Naive thymus-derived CD8-positive, alpha-beta T cell (primary cell): ENCODE measurements around the gene CLEC18C. TPM values are rescaled to one million over a fixed set of nuclear protein-coding genes. Genes with fewer than 3 reads are reported as not detected.
"Not testable (repeated sequence)": the region's sequence is repeated elsewhere in the genome, so short reads cannot be mapped to it uniquely, and the experiment has no call there.

ENCODE experiments used
- ATAC-seq, 2 donors: fragments of 150-1000 bp; cut with Tn5 transposase in 1 of 2; sonication (Bioruptor Pico), chemical (Tn5 transposase) in 1 of 2; 1 replicate in 1 of 2; 2 replicates in 1 of 2; pipeline ENCODE4 v1.10.0; 2021; ENCODE audit warnings: mild to moderate bottlenecking in 2 of 2, moderate library complexity in 2 of 2
- POLR2A ChIA-PET: fragments of 350-600 bp; sonication (Branson Sonifier 250); formaldehyde crosslinking; loops from one replicate; lab custom pipeline; 2021; ENCODE audit warnings: antibody characterized with exemption; lab: Charles Lee
- DNase-seq, 10 donors: peaks; one replicate each; pipeline versions ENCODE4 v3.0.0 to v3.0.0-alpha.2; 2020 to 2022
- H3K27ac Mint-ChIP-seq, 10 donors: one replicate each; pipeline ENCODE4 v1.8.0; 2020 to 2022; ENCODE audit warnings: mild to moderate bottlenecking in 10 of 10, mixed read lengths in 10 of 10, moderate library complexity in 4 of 10, inconsistent platforms in 1 of 10
- H3K27me3 Mint-ChIP-seq, 5 donors: one replicate each; pipeline ENCODE4 v1.8.0; 2021 to 2022; ENCODE audit warnings: mixed read lengths in 5 of 5
- H3K36me3 Mint-ChIP-seq, 3 donors: one replicate each; pipeline ENCODE4 v1.8.0; 2020 to 2022; ENCODE audit warnings: mixed read lengths in 3 of 3, mild to moderate bottlenecking in 2 of 3, inconsistent platforms in 1 of 3
- H3K4me1 Mint-ChIP-seq, 4 donors: one replicate each; pipeline ENCODE4 v1.8.0; 2021 to 2022; ENCODE audit warnings: mixed read lengths in 4 of 4
- H3K4me3 Mint-ChIP-seq, 10 donors: one replicate each; pipeline ENCODE4 v1.8.0; 2020 to 2022; ENCODE audit warnings: mild to moderate bottlenecking in 10 of 10, mixed read lengths in 10 of 10, moderate library complexity in 6 of 10, inconsistent platforms in 1 of 10
- H3K9me3 Mint-ChIP-seq, 9 donors: one replicate each; pipeline ENCODE4 v1.8.0; 2020 to 2022; ENCODE audit warnings: mixed read lengths in 9 of 9, mild to moderate bottlenecking in 3 of 9, inconsistent platforms in 1 of 9, moderate library complexity in 1 of 9
- polyA plus RNA-seq, 3 donors: library from polyadenylated mRNA; unstranded; fragments of 300-500 nt; fragmentation: Illumina TruSeq; gene quantifications; one replicate each; pipeline ENCODE4 v1.2.3, GENCODE V29; 2021
- total RNA-seq, 8 experiments: library from RNA in 2 of 8; stranded (reverse) in 2 of 8; gene quantifications; one replicate each; pipeline ENCODE4 v1.2.3 and lab custom pipeline; 2021 to 2026

The CLEC18C gene
- 1 to 10 TPM; 2.2 to 3.0 TPM for total RNA-seq
- not detected for polyA plus RNA-seq
- total RNA-seq (lab: John Stamatoyannopoulos, UW) = 0 to 0.34 (median 0.06) reads per million in 6 experiments

GRCh38 chr16:70173212-70173837, at the start of gene CLEC18C:
Gene CLEC18C (plus strand): TSS chr16:70173787. CDS start chr16:70174279, 492 bp downstream.
- H3K9me3 Mint-ChIP-seq, H3K27me3 Mint-ChIP-seq, ATAC-seq, POLR2A ChIA-PET, DNase-seq, H3K36me3 Mint-ChIP-seq, H3K4me1 Mint-ChIP-seq, H3K27ac Mint-ChIP-seq, H3K4me3 Mint-ChIP-seq: not testable (repeated sequence)

GRCh38 chr16:70123822-70124221, 49.8 kb upstream of the CLEC18C start:
- Mint-ChIP-seq H3K36me3 (peaks cover 0 to 86% (median 16%) of the 10 kb centered on the region in 3 donors), H3K27ac (peak overlapping the region in 1 of 10 donors; percentile 21)
- H3K27me3 Mint-ChIP-seq, DNase-seq, POLR2A ChIA-PET, H3K9me3 Mint-ChIP-seq, ATAC-seq, H3K4me1 Mint-ChIP-seq, H3K4me3 Mint-ChIP-seq: not testable (repeated sequence)

- POLR2A ChIA-PET, H3K4me1 Mint-ChIP-seq, ATAC-seq, H3K9me3 Mint-ChIP-seq, H3K27ac Mint-ChIP-seq, DNase-seq, H3K4me3 Mint-ChIP-seq, H3K27me3 Mint-ChIP-seq: not testable (repeated sequence)
- H3K36me3 Mint-ChIP-seq = peaks cover 0 to 96% (median 16%) of the 10 kb centered on the region in 3 donors
Observed at GRCh38 chr16:70126226-70126625, 47.4 kb upstream of the CLEC18C start.

GRCh38 chr16:70127706-70128105, 45.9 kb upstream of the CLEC18C start:
- H3K4me1 Mint-ChIP-seq, H3K27me3 Mint-ChIP-seq, POLR2A ChIA-PET, H3K4me3 Mint-ChIP-seq, H3K9me3 Mint-ChIP-seq, DNase-seq, H3K27ac Mint-ChIP-seq, ATAC-seq: not testable (repeated sequence)
- H3K36me3 Mint-ChIP-seq = peaks cover 0 to 95% (median 14%) of the 10 kb centered on the region in 3 donors

- H3K9me3 Mint-ChIP-seq, H3K27ac Mint-ChIP-seq, POLR2A ChIA-PET, H3K27me3 Mint-ChIP-seq, DNase-seq, ATAC-seq, H3K4me1 Mint-ChIP-seq, H3K4me3 Mint-ChIP-seq: not testable (repeated sequence)
- H3K36me3 Mint-ChIP-seq = peaks cover 0 to 95% (median 8%) of the 10 kb centered on the region in 3 donors
Observed at GRCh38 chr16:70128844-70129243, 44.7 kb upstream of the CLEC18C start.

- H3K4me1 Mint-ChIP-seq, H3K27me3 Mint-ChIP-seq, ATAC-seq, POLR2A ChIA-PET, DNase-seq, H3K9me3 Mint-ChIP-seq, H3K4me3 Mint-ChIP-seq: not testable (repeated sequence)
- peak overlapping the region in 2 of 10 donors; percentile 27 to 76 for H3K27ac Mint-ChIP-seq
- H3K36me3 Mint-ChIP-seq = peaks cover 0 to 96% (median 19%) of the 10 kb centered on the region in 3 donors
Observed at GRCh38 chr16:70135796-70136195, 37.8 kb upstream of the CLEC18C start.

- H3K4me3 Mint-ChIP-seq, POLR2A ChIA-PET, H3K9me3 Mint-ChIP-seq, ATAC-seq, H3K4me1 Mint-ChIP-seq, H3K27ac Mint-ChIP-seq, DNase-seq, H3K27me3 Mint-ChIP-seq: not testable (repeated sequence)
- H3K36me3 Mint-ChIP-seq = peaks cover 0 to 96% (median 15%) of the 10 kb centered on the region in 3 donors
Observed at GRCh38 chr16:70136595-70136994, 37.0 kb upstream of the CLEC18C start.

GRCh38 chr16:70142739-70143138, 30.8 kb upstream of the CLEC18C start:
- H3K27me3 Mint-ChIP-seq, DNase-seq, POLR2A ChIA-PET, H3K4me1 Mint-ChIP-seq, ATAC-seq, H3K9me3 Mint-ChIP-seq, H3K4me3 Mint-ChIP-seq, H3K27ac Mint-ChIP-seq: not testable (repeated sequence)
- H3K36me3 Mint-ChIP-seq = peaks cover 0 to 86% (median 12%) of the 10 kb centered on the region in 3 donors

- POLR2A ChIA-PET, H3K27me3 Mint-ChIP-seq, H3K4me1 Mint-ChIP-seq, DNase-seq, ATAC-seq, H3K9me3 Mint-ChIP-seq, H3K4me3 Mint-ChIP-seq: not testable (repeated sequence)
- H3K36me3 Mint-ChIP-seq = peaks cover 0 to 86% (median 11%) of the 10 kb centered on the region in 3 donors
- peak overlapping the region in 1 of 10 donors; percentile 2 for H3K27ac Mint-ChIP-seq
Observed at GRCh38 chr16:70143231-70143895, 30.2 kb upstream of the CLEC18C start.

GRCh38 chr16:70147853-70148252, 25.7 kb upstream of the CLEC18C start:
- ATAC-seq, H3K9me3 Mint-ChIP-seq: not testable (repeated sequence)

GRCh38 chr16:70148453-70148852, 25.1 kb upstream of the CLEC18C start:
- H3K27ac Mint-ChIP-seq, H3K9me3 Mint-ChIP-seq, H3K4me3 Mint-ChIP-seq, POLR2A ChIA-PET, H3K27me3 Mint-ChIP-seq, DNase-seq, ATAC-seq, H3K4me1 Mint-ChIP-seq: not testable (repeated sequence)
- peaks cover 2 to 39% (median 24%) of the 10 kb centered on the region in 3 donors for H3K36me3 Mint-ChIP-seq

More at GRCh38 chr16:70147853-70148252, 25.7 kb upstream of the CLEC18C start:
- H3K4me1 Mint-ChIP-seq, H3K27ac Mint-ChIP-seq, DNase-seq, POLR2A ChIA-PET, H3K4me3 Mint-ChIP-seq, H3K27me3 Mint-ChIP-seq: not testable (repeated sequence)
- H3K36me3 Mint-ChIP-seq = peaks cover 0 to 45% (median 23%) of the 10 kb centered on the region in 3 donors

GRCh38 chr16:70149296-70149695, 24.3 kb upstream of the CLEC18C start:
- Mint-ChIP-seq H3K27ac (peak overlapping the region in 2 of 10 donors; percentile 58 to 82), H3K36me3 (peaks cover 3 to 32% (median 24%) of the 10 kb centered on the region in 3 donors)
- DNase-seq, POLR2A ChIA-PET, H3K9me3 Mint-ChIP-seq, H3K4me3 Mint-ChIP-seq, H3K4me1 Mint-ChIP-seq, ATAC-seq, H3K27me3 Mint-ChIP-seq: not testable (repeated sequence)

GRCh38 chr16:70151391-70151790, 22.2 kb upstream of the CLEC18C start:
- POLR2A ChIA-PET = no interaction called here
- ATAC-seq = no peak
- no peaks in the 10 kb centered on the region for H3K27me3 Mint-ChIP-seq
- H3K4me3 Mint-ChIP-seq = no peak overlapping the region
- H3K36me3 Mint-ChIP-seq = peaks cover 3 to 22% (median 14%) of the 10 kb centered on the region in 3 donors
- H3K9me3 Mint-ChIP-seq = no peaks in the 10 kb centered on the region
- peaks cover 0 to under 1% (median 0%) of the 10 kb centered on the region in 4 donors for H3K4me1 Mint-ChIP-seq
- DNase-seq = no peak
- peak overlapping the region in 4 of 10 donors; percentile 19 to 39 (median 28) for H3K27ac Mint-ChIP-seq
